Stimulated activated naive CD4-positive, alpha-beta T cell (primary cell): ENCODE results near the gene CDH15.

Experiments
- DNase-seq, 6 experiments: peaks; one replicate each; lab custom pipeline; 2025; lab: John Stamatoyannopoulos, UW

CDH15 gene

DNA sequence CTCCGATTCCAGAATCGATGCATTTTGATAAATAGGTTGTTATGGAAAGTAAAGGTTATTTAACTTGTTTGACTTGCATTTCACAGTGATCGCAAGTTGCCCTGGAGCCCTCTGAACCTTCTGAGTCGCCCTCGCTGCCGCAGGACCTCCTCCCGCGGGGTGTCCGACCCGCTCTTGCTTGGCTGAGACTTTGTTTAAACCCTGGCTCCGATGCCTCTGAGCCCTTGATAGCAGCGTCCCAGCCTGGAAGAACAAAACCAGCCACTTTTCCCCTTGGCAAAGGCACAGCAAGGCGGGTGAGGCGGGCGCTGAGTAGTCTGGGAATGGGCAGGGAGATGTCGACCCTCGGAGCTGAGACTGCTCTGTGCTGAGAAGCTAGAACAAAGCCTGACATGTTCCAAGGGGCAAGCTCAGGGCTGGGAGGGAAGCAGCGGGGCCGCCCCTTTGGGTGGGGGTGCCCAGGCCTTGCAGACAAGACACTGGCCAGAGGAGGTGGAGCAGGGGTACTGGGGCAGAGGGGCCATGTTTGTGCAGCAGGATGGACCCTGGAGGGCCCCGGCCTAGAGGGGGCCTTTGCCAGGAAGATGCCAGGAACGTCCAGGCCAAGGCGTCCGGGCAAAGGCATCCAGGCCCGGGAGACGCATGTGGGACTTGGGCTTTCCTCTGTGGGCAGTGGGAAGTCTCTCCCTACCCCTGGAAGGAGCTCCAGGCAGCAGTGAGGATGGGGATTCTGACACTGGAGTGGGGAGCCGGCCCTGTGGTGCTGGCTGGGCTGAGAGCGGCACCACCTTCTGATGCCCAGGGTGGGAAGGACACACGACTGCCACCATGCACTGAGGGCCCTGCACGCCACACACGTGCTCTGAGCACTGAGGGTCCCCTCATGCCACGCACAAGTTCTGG lies 30.3 kb upstream of the CDH15 start:
- DNase-seq: no peak

DNA sequence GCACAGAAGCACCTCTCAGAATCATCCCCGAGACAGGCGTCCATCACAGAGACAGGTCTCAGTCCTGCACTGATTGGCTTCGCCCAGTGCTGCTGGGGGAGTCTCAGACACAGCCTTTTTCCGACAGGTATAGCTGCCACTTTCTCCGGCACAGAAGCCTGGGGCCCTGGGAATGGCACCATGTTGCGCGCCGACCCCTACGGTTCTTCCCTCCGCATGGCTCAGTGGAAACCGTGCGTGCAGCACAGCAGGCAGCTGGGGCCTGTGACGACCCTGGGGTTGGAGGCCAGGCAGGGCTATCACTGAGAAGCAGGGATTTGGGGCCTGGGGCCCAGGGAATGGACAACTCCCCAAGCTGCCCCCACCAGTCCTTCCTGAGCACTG lies 29.7 kb upstream of the CDH15 start:
- DNase-seq: no peak

DNA sequence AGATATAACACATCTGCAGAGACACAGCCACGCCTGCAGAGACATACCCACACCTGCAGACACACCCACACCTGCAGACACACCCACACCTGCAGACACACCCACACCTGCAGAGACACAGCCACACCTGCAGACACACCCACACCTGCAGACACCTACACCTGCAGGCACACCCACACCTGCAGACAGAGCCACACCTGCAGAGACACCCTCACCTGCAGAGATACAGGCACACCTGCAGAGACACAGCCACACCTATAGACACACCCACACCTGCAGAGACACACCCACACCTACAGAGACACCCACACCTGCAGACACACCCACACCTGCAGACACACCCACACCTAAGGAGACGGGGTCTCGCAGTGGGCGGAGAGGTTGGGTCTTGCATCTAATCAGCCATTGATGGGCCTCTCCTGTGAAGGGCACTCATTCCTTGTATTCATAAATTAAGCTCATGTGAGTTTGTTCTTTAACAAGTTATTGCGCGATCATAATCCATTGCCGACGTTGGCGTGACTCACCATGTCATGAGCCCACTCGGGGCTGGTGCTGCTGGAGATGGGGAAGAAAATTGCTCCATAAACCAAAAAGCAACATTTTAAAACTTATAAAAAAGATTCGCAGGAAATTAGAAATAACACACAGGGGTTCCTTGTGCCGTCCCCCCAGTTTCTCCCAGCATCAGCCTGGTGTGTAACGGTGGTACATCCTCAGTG lies 28.9 kb upstream of the CDH15 start:
- no peak for DNase-seq

DNA sequence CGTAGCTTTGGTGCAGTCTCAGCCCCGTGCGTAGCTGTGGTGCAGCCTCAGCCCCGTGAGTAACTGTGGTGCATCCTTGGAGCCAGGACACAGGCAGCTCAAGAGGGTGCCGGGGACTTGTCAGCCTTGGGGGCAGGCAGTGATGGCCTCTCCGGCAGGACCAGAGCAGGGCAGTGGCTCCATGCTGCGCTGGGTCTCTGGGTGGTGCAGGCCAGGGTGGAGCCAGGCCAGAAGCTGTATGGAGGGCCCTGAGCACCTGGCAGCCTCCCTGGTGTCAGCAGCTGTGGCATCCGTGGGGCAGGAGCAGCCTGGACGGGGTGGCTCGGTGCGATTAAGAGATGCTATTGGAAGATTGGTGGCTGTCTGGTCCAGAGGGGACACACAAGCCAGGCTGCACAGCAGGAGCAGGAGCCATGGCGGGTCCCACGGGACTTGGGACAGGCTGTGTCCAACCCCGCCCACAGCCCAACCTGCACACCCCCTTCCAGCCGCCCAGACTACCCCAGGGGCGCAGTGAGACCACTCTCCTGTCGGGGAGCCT lies 28.3 kb upstream of the CDH15 start:
- DNase-seq: no peak

DNA sequence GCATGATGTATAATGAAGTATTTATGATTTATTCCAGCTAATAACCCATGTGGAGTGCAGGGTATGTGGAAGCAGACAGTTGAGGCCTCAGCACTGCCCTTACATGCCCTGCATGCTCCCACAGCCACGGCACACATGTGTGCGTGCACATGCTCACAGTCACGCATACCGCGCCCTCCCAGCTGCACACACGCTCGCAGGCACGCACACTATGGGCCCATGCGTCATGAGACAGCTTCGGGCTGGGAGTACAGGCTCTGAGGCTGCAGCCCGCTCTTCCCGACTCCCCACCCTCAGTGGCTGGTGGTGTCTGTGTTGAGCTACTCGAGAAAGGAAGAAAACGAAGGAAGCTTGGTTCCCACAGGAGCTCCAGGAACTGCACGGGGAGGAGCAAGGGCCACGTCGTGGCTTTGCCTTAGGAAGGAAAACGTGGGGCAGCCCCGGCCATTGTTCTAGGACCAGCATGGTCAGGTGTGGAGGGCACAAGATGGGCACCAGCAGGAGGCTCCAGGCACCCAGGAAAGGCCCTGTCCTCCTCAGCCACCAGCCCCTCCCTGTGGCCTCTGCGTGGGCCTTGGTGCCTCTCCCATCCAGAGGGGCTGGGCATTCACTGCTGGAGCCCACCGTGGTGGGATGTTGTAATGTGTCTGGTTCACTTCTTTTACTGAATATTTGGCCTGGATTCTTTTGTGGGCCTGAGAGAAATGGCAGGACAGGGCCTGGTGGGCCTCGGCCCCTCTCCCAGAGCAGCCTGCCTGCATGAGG lies 27.5 kb upstream of the CDH15 start:
- no peak for DNase-seq

DNA sequence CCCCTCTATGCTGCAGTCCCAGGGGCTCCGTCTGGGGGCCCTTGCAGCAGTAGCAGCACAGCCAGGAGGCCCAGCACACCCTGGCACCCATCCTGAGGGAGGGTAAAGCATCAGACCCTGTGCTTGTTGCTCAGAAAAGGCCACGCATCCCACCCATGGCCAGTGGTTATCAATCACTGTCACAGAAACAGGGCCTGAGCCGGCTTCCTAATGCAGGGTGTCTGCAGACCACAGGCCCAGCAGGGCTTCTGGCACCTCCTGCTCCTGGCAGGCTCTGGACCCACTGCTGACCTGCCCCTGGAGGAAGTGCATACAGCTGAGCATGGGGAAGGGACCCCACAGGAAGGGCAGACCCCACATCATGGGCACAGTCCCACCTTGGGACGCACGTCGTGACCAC lies 26.9 kb upstream of the CDH15 start:
- DNase-seq: no peak

DNA sequence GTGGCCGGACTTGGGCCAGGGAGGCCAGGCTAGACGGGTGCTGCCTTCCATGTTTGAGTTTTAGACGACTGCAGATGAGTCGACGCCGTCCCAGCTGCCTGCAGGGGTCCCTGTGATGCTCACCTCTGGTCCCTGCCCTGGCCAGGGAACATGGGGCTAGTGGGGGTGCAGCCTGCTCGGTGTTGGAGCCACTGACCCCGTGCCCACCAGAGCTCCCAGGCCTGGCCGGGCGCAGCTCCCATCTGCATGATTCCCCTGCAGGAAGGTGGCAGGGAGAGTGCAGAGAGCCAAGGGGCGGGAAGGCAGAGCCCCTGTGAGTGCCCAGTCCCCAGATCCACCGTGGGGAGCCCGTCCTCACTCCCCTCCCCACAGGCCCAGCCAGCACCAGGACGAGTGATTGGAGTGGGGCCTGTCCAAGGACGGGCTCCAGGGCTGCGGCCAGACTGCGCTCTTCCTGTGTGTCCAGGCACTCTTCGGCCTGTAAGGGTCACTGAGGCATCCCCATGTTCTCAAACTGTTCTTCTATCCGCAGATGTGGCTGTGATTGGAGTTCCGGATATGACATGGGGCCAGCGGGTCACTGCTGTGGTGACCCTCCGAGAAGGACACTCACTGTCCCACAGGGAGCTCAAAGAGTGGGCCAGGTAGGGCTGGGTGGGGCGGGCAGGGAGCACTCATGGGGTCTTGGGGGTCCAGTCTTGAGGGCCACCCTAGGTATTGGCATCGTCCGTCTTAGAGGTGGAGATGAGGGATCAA lies 26.0 kb upstream of the CDH15 start:
- DNase-seq: no peak

DNA sequence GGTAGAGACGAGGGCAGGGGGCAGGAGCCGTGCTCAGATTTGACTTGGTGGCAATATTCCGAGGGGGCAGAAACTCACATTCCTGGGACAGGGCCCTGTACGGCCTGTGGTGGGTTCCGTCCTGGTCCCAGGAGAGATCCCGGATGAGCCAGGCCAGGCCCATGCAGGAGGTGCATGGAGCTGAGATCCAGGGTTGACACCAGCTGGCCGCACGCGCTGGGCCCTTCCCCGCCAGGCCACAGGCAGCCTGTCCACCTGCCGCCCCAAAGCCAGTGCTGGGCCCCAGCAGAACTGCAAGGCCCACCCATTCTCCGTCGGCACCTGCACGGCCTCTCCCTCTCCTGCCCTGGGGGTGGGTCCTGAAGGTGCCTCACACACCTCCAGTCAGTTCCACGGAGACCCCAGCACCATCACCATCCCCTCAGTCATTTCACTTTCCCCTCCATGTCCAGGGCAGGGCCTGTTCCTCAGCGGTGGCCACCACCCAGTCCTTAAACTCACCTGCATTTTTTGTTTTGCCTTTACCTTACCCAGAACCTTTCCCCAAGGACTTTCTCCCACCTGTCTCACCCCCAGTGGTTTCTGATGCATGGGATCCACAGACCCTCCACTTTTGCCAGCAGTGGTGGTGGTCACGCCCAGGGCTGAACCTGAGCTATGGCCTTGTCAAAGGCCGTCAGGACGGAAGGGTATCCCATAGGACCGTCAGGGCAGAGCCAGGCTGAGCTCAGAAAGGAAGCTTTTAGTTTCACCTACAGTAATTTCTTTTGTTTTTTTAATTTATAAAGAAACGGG lies 25.1 kb upstream of the CDH15 start:
- DNase-seq: no peak

DNA sequence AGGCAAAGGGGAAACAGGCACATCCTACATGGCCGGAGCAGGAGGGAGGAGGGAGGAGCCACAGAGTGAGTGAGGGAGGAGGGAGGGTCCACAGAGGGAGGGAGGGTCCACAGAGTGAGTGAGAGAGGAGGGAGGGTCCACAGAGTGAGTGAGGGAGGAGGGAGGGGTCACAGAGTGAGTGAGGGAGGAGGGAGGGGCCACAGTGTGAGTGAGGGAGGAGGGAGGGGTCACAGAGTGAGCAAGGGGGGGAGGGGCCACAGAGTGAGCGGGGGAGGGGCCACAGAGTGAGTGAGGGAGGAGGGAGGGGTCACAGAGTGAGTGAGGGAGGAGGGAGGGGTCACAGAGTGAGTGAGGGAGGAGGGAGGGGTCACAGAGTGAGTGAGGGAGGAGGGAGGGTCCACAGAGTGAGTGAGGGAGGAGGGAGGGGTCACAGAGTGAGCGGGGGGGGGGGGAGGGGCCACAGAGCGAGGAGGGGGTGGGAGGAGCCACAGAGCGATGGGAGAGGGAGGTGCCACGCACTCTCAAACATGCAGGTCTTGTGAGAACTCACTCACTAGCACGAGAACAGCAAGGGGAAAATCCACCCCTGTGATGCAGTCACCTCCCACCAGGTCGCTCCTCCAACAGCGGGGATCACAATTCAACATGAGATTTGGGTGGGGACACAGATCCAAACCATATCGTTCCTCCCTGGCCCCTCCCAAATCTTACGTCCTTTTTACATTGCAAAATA lies 24.3 kb upstream of the CDH15 start:
- DNase-seq: no peak

DNA sequence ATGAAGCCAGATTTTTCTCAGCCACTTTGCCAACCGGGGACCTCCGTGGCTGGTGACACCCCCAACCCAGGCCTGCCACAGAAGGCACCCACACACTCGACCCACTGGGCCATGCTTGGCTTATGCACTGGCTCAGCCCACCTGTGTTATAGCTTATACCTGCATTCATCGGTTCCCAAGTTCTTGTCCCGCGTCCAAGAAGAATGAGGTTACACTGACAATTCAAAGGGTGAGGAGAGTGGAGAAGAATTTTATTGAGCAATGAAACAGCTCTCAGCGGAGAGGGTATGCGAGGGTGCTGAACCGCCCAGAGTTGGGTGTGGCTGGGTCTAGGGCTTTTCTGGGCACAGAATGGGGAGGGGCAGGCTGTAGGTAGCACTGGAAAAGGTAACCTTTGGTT lies 22.2 kb upstream of the CDH15 start:
- DNase-seq: no peak

DNA sequence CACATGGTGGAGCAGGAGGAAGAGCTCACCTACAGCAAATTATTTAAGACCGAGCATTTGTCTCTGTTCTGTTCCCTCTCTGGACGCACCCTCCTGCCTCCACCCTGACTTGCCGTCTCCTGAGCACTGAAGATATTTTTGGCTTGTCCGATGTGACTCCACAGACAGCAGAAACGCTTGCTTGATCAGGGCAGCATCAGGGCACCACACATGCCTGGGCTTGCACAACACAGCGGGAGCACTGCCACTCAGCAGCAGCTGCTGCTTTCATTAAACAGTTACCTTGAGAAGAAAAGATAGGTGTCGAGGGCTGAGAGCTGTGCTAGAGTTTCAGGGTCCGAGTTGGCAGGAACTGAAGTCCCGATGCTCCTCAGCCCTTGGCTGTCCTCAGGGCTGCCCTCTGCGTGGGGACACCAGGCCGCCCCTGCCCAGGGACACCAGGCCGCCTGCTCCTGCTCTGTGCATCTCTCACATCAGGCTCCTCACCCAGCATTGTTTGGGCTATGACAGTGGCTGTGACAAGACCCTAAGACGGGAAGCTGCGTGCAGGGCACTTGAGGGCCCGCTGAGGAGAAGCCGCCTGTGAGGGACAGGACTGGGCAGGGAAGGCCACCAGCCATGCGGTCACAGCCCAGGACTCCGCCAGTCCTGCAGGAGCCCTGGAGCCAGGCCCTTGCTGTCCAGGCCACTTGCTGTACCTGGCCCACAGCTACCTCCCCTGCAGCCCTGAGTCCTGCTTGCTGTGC lies 21.3 kb upstream of the CDH15 start:
- DNase-seq: no peak

DNA sequence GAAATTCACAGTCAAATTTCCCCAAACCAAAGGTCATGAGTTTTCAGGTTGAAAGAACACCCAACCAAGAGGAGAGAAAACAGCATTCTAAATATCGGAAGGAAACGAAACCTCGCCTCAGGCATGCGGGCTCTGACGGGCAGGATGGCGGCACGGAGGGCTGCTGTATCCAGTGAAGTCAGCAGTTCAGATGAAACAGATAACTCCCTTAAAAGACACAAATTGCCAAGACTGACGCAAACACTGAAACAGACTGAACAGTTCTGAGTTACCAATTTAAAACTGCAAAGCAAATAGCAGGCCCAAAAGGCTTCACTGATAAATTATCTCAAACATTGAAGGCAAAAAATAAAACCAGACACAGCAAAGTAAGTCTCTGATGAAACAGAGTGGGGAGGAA lies 20.6 kb upstream of the CDH15 start:
- no peak for DNase-seq

DNA sequence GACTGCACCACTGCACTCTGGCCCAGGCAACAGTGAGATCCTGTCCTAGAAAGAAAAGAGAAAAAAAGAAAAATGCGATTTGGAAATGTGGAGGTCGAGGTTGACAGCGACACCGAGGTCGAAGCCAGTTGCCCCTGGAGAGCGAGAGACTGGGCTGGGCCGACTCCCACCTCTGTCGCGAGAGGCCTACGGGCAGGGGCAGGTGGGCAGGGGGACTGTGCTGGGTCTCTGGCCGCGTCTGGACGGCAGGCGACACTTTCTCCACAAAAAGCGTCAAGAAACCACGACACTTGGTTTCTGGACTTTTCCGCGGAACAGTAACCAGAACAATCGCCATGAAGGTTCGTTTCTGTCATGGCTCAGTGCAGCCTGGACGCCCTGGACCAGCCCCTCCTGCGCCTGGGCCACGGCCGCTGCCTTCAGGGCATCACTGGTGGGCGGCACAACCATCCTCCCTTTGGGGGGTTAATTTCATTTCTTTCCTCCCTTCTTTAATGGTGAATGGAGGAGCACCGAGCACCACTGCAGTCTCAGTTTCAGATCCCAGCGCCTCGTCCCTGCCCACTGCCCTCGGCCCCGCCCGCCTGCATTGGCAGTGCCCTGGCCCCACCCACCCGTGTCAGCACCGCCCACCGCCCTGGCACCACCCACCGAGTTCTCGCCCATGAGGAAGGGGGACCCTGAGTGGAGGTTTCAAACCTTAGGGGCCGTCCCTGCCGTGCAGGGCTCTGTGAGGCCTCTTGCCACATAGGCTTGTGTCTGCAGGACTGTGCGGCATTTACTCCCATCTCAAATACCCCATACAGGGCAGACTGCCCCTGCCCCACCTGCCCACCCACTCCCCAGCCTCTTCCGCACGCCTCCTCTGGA lies 18.5 kb upstream of the CDH15 start:
- no peak for DNase-seq

DNA sequence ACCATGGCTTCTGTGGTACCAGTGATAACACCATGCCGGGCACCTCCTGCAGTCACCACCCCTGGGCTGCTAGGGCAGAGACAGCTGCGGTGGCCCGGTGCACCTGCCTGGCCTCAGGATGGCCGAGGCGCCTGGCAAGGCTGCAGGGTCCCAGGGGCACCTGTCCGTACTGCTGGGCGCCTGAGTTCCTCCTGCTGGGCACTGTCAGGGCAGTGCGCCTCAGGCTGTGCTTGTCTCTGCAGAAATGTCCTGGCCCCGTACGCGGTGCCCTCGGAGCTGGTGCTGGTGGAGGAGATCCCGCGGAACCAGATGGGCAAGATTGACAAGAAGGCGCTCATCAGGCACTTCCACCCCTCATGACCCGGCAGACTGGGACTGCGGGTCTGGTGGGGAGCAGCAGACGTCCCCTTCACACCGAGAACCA lies 17.7 kb upstream of the CDH15 start:
- DNase-seq: no peak

DNA sequence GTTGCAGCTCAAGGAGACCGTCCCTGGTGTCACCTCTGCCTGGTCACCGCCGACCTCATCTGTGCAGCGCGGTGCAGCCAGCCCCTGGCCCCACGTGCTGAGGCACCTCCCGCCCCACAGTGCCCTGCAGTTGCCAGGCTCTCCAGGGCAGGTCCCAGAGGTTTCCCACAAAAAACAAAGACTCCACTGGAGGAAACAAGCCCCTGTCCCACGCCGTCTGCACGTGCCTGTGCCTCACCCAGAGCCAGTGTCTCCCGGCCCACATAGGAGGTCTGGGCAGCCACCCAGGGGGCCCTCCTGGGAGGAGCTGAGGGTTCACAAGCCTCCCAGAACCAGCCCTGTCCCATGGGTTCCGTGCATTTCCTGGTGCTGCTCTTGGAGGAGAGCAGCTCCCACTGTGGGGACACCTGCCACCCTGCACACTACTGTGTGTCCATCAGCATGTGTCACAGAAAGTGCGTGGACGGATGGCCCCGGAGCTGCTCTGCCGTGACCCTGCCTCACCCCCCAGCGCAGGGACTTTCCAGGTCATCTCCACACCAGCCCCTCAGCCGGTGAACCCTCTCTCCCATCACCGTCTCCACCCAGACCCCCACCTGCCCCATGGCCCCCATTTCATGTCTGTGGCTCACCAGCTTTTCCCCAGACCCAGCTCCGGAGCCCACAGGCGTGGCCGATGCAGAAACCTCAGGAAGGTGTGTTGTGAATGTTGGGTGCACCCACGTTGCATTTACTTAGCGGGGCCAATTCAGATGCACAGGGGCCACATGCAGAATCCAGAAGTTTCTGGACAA lies 17.0 kb upstream of the CDH15 start:
- no peak for DNase-seq

DNA sequence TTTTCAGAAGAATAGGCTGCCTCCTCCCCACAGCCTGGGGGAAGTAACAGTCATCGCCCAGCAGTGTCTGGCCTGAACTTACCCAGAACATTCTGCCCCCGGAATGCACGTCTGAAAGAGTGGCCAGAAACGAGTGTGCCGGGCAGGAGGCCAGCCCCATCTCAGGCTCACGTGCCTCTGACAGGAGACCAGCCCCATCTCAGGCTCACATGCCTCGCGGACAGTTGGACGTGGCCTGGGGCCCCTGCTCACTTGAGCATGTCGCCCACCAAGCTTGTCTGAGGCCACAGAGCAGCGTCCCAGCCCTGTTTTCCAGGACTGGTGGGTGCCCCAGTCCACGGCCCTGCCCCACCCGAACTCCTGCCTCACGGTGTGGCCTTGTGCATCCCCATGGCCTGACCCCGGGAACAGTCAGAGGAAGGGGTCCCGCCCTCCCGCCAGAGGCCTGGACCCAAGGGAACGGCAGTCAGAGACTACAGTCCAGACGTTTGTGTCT lies 16.3 kb upstream of the CDH15 start:
- no peak for DNase-seq
